Activated naive CD8-positive, alpha-beta T cell (primary cell): ENCODE data around the gene PRKAR1A.

Experiments used
- H3K27ac Mint-ChIP-seq: one replicate; pipeline ENCODE4 v1.8.0; 2021; ENCODE audit warnings: mixed read lengths
- H3K27me3 Mint-ChIP-seq: one replicate; pipeline ENCODE4 v1.8.0; 2021; ENCODE audit warnings: mixed read lengths
- H3K36me3 Mint-ChIP-seq: one replicate; pipeline ENCODE4 v1.8.0; 2021; ENCODE audit warnings: mixed read lengths
- H3K4me1 Mint-ChIP-seq: one replicate; pipeline ENCODE4 v1.8.0; 2021; ENCODE audit warnings: low read depth, mixed read lengths
- H3K4me3 Mint-ChIP-seq: one replicate; pipeline ENCODE4 v1.8.0; 2021; ENCODE audit warnings: mild to moderate bottlenecking, mixed read lengths
- H3K9me3 Mint-ChIP-seq: one replicate; pipeline ENCODE4 v1.8.0; 2021; ENCODE audit warnings: low read depth, mixed read lengths

Gene PRKAR1A

DNA sequence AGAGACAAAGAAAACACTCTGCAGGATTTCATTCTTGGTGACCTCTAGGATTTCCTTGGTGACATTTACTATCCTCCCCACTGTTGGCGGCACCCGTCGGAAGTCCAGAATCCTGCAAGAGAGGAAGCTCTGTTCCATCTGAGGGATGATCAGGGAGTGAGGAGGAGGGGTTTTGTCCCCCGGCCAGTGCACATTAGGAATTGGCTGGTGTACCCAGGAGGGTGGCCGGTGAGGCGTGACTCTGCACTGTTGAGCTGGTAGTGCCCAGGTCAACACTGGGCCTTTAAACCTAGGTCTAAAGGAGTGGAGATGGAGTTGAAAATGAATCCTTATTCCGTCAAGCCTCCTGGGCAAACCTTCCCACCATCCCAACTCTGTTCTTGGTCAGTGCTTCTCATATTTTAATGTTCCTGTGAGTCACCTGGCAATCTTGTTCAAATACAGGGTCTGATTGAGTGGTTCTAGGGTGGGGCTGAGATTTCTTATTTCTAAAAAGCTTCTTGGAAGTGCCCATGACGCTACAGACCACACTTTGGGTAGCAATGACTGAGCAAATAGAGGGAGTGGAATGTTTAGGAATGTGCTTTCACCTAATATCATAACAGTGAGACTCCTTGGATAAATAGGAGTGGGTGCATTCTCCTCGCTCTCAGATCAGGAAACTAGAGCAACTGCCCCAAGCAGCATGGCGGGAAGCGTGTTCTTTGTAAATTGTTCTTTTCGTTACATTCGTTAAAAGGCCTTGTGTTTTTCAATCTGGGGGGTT lies 30.7 kb downstream of the PRKAR1A start:
- Mint-ChIP-seq H3K4me1 (no peaks in the 10 kb centered on the region), H3K9me3 (no peaks in the 10 kb centered on the region), H3K4me3 (no peak overlapping the region), H3K27me3 (no peaks in the 10 kb centered on the region), H3K27ac (no peak overlapping the region), H3K36me3 (peaks cover 2% of the 10 kb centered on the region)

DNA sequence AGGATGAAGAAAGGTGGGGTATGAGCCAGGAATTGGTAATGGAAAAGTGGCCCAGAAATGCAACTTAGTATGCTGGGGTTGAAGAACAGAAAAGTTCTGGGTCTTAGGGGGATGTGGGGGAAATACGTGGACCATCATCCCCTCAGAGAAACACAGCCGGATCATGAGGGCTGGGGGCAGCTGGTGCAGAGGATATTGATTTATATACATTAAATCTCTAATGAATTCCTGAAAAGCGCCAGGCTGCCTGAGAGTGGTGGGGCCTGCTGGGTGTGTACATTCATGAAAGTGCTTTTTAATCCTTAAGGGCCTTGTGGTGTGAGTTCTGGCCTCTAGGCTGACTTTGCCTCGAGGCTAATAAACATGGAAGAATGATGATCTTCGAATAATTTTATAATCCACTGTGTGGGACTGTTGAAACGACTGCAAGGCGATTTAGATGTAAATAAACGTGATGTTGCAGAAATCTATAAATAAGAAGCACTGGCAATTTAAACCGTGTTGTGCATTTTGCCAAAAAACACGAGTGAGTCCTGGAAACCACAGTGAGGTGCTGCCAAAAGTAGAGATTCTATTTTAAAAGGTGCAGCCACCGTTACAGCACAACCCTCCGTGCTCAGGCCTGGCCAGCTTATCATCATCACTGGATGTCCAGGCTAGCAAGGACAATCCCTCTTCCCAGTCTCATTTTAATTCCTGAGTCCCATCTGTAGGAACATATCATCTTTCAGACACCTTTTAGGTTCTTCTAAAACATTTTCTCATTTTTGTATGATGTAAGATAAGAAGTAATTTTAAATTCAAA lies 32.1 kb downstream of the PRKAR1A start:
- Mint-ChIP-seq H3K27me3 (no peaks in the 10 kb centered on the region), H3K4me3 (no peak overlapping the region), H3K4me1 (no peaks in the 10 kb centered on the region), H3K36me3 (peaks cover 2% of the 10 kb centered on the region), H3K9me3 (no peaks in the 10 kb centered on the region), H3K27ac (no peak overlapping the region)

DNA sequence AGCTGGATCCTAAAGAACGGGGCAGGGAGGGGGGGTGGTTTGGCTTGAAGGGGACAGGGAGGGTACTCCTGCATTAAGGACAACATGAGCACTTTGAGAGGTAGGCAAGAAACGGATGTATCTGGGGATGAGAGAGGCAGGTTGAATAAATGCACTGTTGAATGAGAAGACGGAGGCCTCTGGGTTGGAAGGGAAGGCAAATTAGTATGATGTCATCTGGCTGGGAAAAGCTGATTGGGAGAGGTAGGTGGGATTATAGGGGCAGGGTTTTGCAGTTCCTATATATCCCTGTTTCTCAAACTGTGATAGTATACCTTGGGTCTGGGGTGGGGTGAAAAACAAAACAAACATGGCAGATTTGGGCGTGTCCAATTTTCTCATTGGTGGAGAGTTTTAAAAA lies 44.3 kb downstream of the PRKAR1A start:
- H3K27ac Mint-ChIP-seq: no peak overlapping the region
- no peaks in the 10 kb centered on the region for H3K4me1 Mint-ChIP-seq
- H3K36me3 Mint-ChIP-seq: peaks cover 3% of the 10 kb centered on the region
- H3K27me3 Mint-ChIP-seq: no peaks in the 10 kb centered on the region
- H3K4me3 Mint-ChIP-seq: no peak overlapping the region
- H3K9me3 Mint-ChIP-seq: no peaks in the 10 kb centered on the region

DNA sequence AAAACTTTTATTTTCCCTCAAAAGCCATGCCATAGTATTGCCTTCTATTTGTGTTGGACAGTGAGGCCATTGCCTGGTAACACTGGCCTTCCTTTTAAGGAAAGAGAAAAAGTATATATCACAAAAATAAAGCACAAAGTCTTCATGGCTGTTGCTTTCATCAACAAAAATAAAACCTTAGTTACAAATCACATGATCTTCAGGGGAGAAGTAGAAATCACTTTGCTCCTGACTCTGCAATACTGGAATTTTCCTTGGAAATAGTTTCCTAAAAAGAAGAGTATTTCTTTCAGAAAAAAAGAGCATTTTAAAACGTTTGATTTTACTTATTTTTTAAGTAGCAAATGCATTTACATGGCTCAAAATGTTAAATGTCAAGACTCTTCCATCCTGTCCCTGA lies 47.1 kb downstream of the PRKAR1A start:
- Mint-ChIP-seq H3K4me1 (no peaks in the 10 kb centered on the region), H3K27ac (no peak overlapping the region), H3K27me3 (no peaks in the 10 kb centered on the region), H3K36me3 (peaks cover 3% of the 10 kb centered on the region), H3K9me3 (no peaks in the 10 kb centered on the region), H3K4me3 (no peak overlapping the region)

DNA sequence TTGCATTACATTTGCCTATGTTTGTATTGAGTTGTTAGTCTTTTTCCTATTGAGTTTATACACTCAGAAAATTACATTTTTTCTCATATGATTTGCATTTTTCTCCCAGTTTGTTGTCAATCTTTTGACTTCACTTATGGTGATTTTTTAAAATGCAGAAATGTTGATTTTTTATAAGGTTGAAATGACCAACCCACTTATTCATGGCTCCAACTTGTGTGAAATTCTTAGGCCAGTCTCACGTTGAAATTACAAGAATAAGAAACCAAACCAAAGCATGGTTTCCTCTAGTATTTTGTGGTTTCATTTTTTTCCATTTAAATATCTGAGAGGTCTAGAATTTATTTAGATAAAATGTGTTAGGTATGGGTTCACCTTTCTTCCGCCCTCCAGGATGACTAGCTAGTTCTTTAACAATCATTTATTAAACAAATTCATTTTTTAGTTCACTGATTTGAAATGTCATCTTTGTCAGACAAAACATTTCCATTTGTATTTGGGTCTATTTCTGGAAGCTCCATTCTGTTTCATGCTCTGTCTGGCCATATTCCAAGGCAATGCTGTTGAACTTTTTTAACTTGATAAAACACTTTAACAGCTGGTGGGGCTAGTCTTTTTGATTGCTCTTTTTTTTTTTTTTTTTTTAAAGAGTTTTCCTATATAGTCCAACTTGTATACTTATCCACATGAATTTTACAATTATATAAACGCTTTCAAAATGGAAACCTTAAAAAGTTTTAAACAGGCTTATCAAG lies 48.9 kb downstream of the PRKAR1A start:
- no peak overlapping the region for H3K4me3 Mint-ChIP-seq
- no peaks in the 10 kb centered on the region for H3K9me3 Mint-ChIP-seq
- H3K27me3 Mint-ChIP-seq: peaks cover 2% of the 10 kb centered on the region
- no peaks in the 10 kb centered on the region for H3K4me1 Mint-ChIP-seq
- H3K27ac Mint-ChIP-seq: no peak overlapping the region
- peaks cover 6% of the 10 kb centered on the region for H3K36me3 Mint-ChIP-seq

DNA sequence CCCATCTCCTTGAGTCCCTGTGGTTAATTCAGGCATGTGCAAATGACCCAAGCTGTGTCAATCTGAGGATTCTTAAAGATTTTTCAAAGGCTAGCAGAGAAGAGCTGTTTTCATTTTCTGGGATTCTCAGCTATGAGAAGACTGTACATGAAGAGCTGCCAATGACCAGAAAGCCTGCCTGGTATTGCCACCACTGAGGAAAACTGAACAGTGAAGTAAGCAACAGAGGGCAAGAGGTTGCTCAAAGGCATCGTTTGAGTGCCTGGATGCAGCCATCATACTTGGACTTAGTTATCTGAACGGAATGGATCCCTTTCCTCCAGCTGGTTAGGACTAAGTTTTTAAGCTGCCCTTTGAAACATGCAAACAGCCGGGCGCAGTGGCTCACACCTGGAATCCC lies 50.5 kb downstream of the PRKAR1A start:
- peaks cover 6% of the 10 kb centered on the region for H3K36me3 Mint-ChIP-seq
- no peak overlapping the region for H3K27ac Mint-ChIP-seq
- no peaks in the 10 kb centered on the region for H3K4me1 Mint-ChIP-seq
- H3K9me3 Mint-ChIP-seq: no peaks in the 10 kb centered on the region
- H3K4me3 Mint-ChIP-seq: no peak overlapping the region
- peaks cover 2% of the 10 kb centered on the region for H3K27me3 Mint-ChIP-seq

DNA sequence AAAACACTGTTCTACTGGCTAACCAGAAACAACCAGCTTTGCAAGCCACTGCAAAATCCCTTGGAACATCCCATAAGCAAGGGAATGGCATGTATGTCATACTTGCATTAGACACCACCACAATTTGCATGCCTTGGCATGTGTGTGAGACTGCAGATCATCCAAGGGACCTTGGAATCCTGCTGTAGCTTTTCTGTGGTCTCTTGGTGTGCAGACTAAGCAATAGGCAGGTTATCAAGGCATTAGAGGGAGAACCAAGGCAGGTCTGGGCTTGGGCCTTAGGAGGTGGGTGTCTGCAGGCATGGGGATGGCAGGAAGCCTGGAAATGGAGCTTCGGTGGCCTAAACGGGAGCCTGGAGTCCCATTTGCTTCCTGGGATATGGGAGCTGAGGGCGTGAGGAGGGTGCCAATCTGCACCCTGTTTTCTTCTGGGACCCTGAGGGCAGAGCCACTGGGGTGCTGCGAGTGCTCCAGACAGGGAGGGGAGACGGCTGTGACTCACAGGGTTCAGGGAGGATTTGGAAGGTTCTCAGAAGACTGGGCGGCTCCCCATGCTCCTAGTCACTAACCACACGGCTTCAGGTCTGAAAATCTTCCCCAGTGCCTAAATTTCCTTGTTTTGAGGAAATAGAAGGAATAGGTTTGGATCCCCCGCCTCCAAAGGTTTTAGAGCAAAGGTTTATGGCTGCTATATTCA lies 52.3 kb downstream of the PRKAR1A start:
- Mint-ChIP-seq H3K4me1 (no peaks in the 10 kb centered on the region), H3K27me3 (peaks cover 2% of the 10 kb centered on the region), H3K9me3 (no peaks in the 10 kb centered on the region), H3K4me3 (no peak overlapping the region), H3K27ac (no peak overlapping the region), H3K36me3 (peaks cover 6% of the 10 kb centered on the region)

DNA sequence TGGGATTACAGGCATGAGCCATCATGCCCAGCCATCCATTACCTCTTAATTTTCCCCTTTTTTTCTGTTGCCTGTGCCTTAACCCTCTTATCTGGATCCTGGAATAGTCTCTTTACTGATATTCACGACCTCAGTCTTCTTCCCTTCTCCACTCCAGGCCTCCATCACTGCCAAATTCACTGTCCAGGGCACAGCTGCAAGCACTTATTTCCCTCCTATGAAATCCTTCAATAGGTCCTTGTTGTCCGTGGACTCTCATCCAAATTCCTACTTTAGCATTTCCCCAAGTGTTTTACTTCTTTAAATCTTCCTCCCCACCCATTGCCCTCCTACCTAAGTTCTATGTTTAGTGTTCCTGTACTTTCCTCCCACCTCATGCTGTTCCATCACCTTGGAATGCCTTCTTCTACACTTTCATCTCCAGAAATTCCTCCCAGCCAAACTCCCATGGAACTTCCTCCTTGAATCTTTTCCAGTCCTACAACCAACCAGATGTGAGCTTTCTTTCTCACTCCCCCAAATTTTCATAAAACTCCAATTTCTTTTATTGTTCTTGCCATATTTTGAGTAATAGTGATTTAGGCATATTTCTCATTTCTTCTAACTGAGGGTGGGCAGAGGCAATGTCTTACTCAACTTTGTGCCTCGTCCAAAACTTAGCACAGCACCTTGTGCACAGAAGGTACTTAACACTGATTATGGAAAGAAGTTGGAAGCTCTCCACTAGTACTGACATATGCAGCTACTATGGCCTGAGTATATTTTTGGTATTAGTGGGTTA lies 53.6 kb downstream of the PRKAR1A start:
- H3K9me3 Mint-ChIP-seq: no peaks in the 10 kb centered on the region
- H3K4me3 Mint-ChIP-seq: no peak overlapping the region
- H3K27me3 Mint-ChIP-seq: peaks cover 2% of the 10 kb centered on the region
- peaks cover 3% of the 10 kb centered on the region for H3K36me3 Mint-ChIP-seq
- no peaks in the 10 kb centered on the region for H3K4me1 Mint-ChIP-seq
- no peak overlapping the region for H3K27ac Mint-ChIP-seq

DNA sequence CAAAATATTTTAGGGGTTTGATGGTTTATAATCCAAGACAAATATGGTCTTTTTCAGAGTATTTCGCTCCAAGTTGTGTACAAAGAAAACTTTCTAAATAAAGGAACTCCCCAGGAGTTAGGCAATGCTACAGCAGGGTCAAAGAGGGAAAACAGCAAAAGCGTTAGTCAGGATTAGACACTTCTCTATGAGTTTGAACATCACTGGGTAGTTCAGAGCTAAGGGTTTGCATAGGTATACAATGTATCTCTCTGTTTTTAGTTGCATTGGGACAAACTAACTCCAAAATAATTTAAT lies 54.2 kb downstream of the PRKAR1A start:
- H3K4me3 Mint-ChIP-seq: no peak overlapping the region
- no peaks in the 10 kb centered on the region for H3K4me1 Mint-ChIP-seq
- peaks cover 2% of the 10 kb centered on the region for H3K27me3 Mint-ChIP-seq
- no peaks in the 10 kb centered on the region for H3K9me3 Mint-ChIP-seq
- H3K27ac Mint-ChIP-seq: no peak overlapping the region
- peaks cover 3% of the 10 kb centered on the region for H3K36me3 Mint-ChIP-seq

DNA sequence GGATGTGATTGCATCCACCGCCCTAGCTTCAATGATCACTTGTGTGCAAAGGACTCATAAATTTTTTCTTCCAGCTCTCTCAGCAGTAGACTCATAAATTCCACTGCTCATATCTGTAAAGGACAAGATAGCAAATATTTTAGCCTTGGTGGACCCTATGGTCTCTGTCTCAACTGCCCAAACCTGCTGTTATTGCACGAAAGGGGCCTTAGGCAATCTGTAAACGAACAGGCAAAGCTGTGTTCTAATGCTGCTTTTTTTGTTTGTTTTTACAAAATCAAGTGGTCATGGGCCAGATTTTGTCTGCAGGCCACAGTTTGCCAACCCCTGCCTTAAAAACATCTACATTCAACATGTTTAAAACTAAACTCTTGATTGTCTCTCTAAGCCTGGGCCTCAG lies 54.8 kb downstream of the PRKAR1A start:
- Mint-ChIP-seq H3K4me1 (no peaks in the 10 kb centered on the region), H3K4me3 (no peak overlapping the region), H3K27me3 (peaks cover 2% of the 10 kb centered on the region), H3K9me3 (no peaks in the 10 kb centered on the region), H3K36me3 (peaks cover 3% of the 10 kb centered on the region), H3K27ac (no peak overlapping the region)

DNA sequence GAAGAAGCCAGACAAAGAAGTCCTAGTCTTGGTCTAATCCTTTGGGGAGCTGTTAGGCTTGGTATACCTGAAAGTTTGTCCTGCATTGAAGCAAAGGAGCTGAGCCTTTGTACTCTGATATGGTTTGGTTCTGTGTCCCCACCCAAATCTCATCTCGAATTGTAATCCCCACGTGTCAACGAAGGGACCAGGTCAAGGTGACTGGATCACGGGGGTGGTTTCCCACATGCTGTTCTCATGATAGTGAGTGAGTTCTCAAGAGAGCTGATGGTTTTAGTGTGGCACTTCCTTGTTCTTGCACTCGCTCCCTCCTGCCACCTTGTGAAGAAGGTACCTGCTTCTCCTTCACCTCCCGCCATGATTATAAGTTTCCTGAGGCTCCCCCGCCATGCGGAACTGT lies 55.4 kb downstream of the PRKAR1A start:
- H3K27ac Mint-ChIP-seq: no peak overlapping the region
- no peaks in the 10 kb centered on the region for H3K4me1 Mint-ChIP-seq
- peaks cover 3% of the 10 kb centered on the region for H3K36me3 Mint-ChIP-seq

DNA sequence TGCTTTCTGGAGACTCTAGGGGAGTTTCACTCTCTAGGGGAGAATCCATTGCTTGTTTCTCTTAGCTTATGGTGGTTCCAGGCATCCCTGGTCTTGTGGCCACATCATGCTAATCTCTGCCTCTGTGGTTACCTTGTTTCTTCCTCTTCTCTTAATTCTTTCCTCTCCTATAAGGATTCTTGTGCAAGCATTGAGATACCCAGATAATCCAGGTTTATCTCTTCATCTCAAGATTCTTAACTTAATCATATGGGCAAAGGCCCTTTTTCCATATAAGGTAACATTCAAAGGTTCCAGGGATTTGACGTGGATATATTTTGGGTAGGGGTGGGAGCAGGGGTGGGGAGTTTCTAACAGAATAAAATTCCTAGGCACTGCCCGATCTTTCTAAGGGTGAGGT lies 56.4 kb downstream of the PRKAR1A start:
- Mint-ChIP-seq H3K4me1 (no peaks in the 10 kb centered on the region), H3K36me3 (peaks cover 3% of the 10 kb centered on the region), H3K4me3 (no peak overlapping the region), H3K27ac (no peak overlapping the region), H3K27me3 (peaks cover 2% of the 10 kb centered on the region), H3K9me3 (no peaks in the 10 kb centered on the region)

More for the DNA sequence above, 55.4 kb downstream of the PRKAR1A start:
- Mint-ChIP-seq H3K9me3 (no peaks in the 10 kb centered on the region), H3K27me3 (peaks cover 2% of the 10 kb centered on the region), H3K4me3 (no peak overlapping the region)

DNA sequence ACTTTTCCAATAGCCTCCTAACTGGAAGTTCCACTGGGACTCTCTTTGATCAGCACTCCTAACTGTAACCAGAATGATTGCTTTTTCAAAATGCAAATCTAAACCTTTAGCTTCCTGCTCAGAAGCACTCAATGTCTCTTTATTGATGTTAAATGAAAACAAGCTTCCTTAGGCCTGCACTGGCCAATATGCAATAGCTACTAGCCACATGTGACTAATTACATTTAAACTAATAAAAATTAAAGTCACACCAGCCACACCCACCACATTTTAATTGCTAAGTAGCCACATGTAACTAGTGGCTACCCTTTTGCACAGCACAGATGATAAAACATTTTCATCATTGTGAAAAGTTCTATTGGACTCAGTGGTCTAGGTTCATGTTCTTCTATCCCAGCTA lies 57.1 kb downstream of the PRKAR1A start:
- Mint-ChIP-seq H3K36me3 (peaks cover 3% of the 10 kb centered on the region), H3K27me3 (peaks cover 2% of the 10 kb centered on the region), H3K4me1 (no peaks in the 10 kb centered on the region)

DNA sequence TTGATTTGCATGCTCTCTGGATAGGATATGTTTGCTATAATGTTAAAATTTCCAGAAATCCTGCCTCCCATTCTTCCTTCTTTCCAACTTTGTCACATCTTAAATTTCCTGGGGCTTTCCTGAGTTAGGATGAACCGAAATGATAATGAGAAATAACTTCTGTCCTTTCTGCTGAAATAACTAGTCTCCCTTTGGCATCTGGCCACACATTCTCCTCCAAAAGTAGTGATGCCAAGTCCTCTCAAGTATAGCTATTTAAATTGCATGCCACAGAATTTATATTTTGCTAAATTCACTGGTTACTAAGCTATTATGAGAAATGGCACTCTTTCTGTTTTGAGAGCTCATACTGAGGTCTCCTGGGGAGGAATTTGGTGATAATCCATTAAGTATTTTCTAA lies 58.3 kb downstream of the PRKAR1A start:
- H3K4me3 Mint-ChIP-seq: no peak overlapping the region
- H3K27me3 Mint-ChIP-seq: peaks cover 2% of the 10 kb centered on the region
- no peak overlapping the region for H3K27ac Mint-ChIP-seq
- no peaks in the 10 kb centered on the region for H3K4me1 Mint-ChIP-seq
- peaks cover 3% of the 10 kb centered on the region for H3K36me3 Mint-ChIP-seq
- H3K9me3 Mint-ChIP-seq: no peaks in the 10 kb centered on the region

More for the DNA sequence above, 57.1 kb downstream of the PRKAR1A start:
- H3K9me3 Mint-ChIP-seq: no peaks in the 10 kb centered on the region
- no peak overlapping the region for H3K27ac Mint-ChIP-seq
- no peak overlapping the region for H3K4me3 Mint-ChIP-seq
